Measurements from ENCODE around the gene ZNF326. TPM values are rescaled to one million over a fixed set of nuclear protein-coding genes. Genes with fewer than 3 reads are reported as not detected.

ZNF326 gene
- polyA plus RNA-seq (ENCODE audit: insufficient read length in 3 of 3), result 10 to 100 TPM; 57.2 to 80.4 (median 76.9) TPM
- long read RNA-seq, donor 1, transcript ZNF326-201 (12 exons, 2,729 nt), result major isoform, 9 of 21 reads
- long read RNA-seq, donor 1, partial matches to known transcripts, result 8 of 21 reads
- long read RNA-seq, donor 1, other reads (novel, unspliced or antisense), result 0 of 21 reads
- long read RNA-seq, donor 2, transcript ZNF326-201 (12 exons, 2,729 nt), result major isoform, 10 of 18 reads
- long read RNA-seq, donor 2, partial matches to known transcripts, result 5 of 18 reads
- long read RNA-seq, donor 2, other reads (novel, unspliced or antisense), result 0 of 18 reads
- long read RNA-seq, donor 3, partial matches to known transcripts, result 0 of 4 reads
- long read RNA-seq, donor 3, other reads (novel, unspliced or antisense), result 0 of 4 reads
- long read RNA-seq, donor 4, transcript ZNF326-201 (12 exons, 2,729 nt), result major isoform, 6 of 8 reads
- long read RNA-seq, donor 4, partial matches to known transcripts, result 0 of 8 reads
- long read RNA-seq, donor 4, other reads (novel, unspliced or antisense), result 0 of 8 reads
- long read RNA-seq, donor 5, partial matches to known transcripts, result 5 of 11 reads
- long read RNA-seq, donor 5, other reads (novel, unspliced or antisense), result 0 of 11 reads
- long read RNA-seq, donor 6, transcript ZNF326-201 (12 exons, 2,729 nt), result major isoform, 6 of 43 reads
- long read RNA-seq, donor 6, partial matches to known transcripts, result 32 of 43 reads
- long read RNA-seq, donor 6, other reads (novel, unspliced or antisense), result 0 of 43 reads
- long read RNA-seq, donor 7, partial matches to known transcripts, result 17 of 22 reads
- long read RNA-seq, donor 7, other reads (novel, unspliced or antisense), result 0 of 22 reads
- long read RNA-seq, donor 8, partial matches to known transcripts, result 0 of 4 reads
- long read RNA-seq, donor 8, other reads (novel, unspliced or antisense), result 0 of 4 reads
- long read RNA-seq, donor 9, partial matches to known transcripts, result 32 of 41 reads
- long read RNA-seq, donor 9, other reads (novel, unspliced or antisense), result 0 of 41 reads
- long read RNA-seq, donor 10, transcript ZNF326-202 (4 exons, 1,538 nt), result major isoform, 7 of 26 reads
- long read RNA-seq, donor 10, partial matches to known transcripts, result 14 of 26 reads
- long read RNA-seq, donor 10, other reads (novel, unspliced or antisense), result 0 of 26 reads
- long read RNA-seq, donor 11, partial matches to known transcripts, result 13 of 17 reads
- long read RNA-seq, donor 11, other reads (novel, unspliced or antisense), result 0 of 17 reads
- long read RNA-seq, donor 12, transcript ZNF326-201 (12 exons, 2,729 nt), result major isoform, 14 of 52 reads
- long read RNA-seq, donor 12, transcript ZNF326-202 (4 exons, 1,538 nt), result minor isoform, 10 of 52 reads
- long read RNA-seq, donor 12, partial matches to known transcripts, result 26 of 52 reads
- long read RNA-seq, donor 12, other reads (novel, unspliced or antisense), result 0 of 52 reads
- long read RNA-seq, donor 13, partial matches to known transcripts, result 8 of 13 reads
- long read RNA-seq, donor 13, other reads (novel, unspliced or antisense), result 0 of 13 reads
- long read RNA-seq, donor 14, result 0 reads
- long read RNA-seq, donor 15, partial matches to known transcripts, result 0 of 8 reads
- long read RNA-seq, donor 15, other reads (novel, unspliced or antisense), result 0 of 8 reads
- long read RNA-seq, donor 16, partial matches to known transcripts, result 27 of 32 reads
- long read RNA-seq, donor 16, other reads (novel, unspliced or antisense), result 0 of 32 reads

- DNase-seq, result peak; percentile 96
Measured at GRCh38 chr1:89994805-89995597, at the start of gene ZNF326. Gene ZNF326, plus strand, starts transcription at chr1:89995110. Its CDS starts 148 bp downstream, at chr1:89995258.

GRCh38 chr1:89945852-89946476, 48.9 kb upstream of the ZNF326 start:
- DNase-seq, result no peak

GRCh38 chr1:89946532-89946931, 48.4 kb upstream of the ZNF326 start:
- DNase-seq, result no peak

GRCh38 chr1:89948722-89949345, 46.1 kb upstream of the ZNF326 start:
- no peak for DNase-seq

GRCh38 chr1:89949991-89950624, 44.8 kb upstream of the ZNF326 start:
- no peak for DNase-seq

- DNase-seq, result no peak
Measured at GRCh38 chr1:89950703-89951102, 44.2 kb upstream of the ZNF326 start.

- no peak for DNase-seq
Measured at GRCh38 chr1:89951766-89952604, 42.9 kb upstream of the ZNF326 start.

GRCh38 chr1:89952605-89953130, 42.2 kb upstream of the ZNF326 start:
- DNase-seq, result no peak

- DNase-seq, result peak; percentile 54
Measured at GRCh38 chr1:89953131-89953626, 41.7 kb upstream of the ZNF326 start.

GRCh38 chr1:89953929-89954328, 41.0 kb upstream of the ZNF326 start:
- no peak for DNase-seq

GRCh38 chr1:89954401-89954800, 40.5 kb upstream of the ZNF326 start:
- no peak for DNase-seq

- DNase-seq, result no peak
Measured at GRCh38 chr1:89955311-89956205, 39.4 kb upstream of the ZNF326 start.

GRCh38 chr1:89957107-89957506, 37.8 kb upstream of the ZNF326 start:
- DNase-seq, result no peak

- no peak for DNase-seq
Measured at GRCh38 chr1:89958851-89959654, 35.9 kb upstream of the ZNF326 start.

GRCh38 chr1:89959719-89960118, 35.2 kb upstream of the ZNF326 start:
- DNase-seq, result no peak
